Measurements from ENCODE around the gene KRT6B.

- no peak for TF ChIP-seq BCL11A (IDR thresholded peaks at IDR 0.05; ENCODE audit: low read depth in 2 of 2, low read length in 2 of 2)
- no peak for TF ChIP-seq POLR2A (IDR thresholded peaks at IDR 0.05; ENCODE audit: control extremely low read depth in 1 of 2, low read depth in 2 of 2, low read length in 2 of 2)
Observed at GRCh38 chr12:52445876-52446275, 6.1 kb downstream of the KRT6B start.
